WTC11 (cell line): ENCODE data around the gene KIDINS220.

Experiments used
- EMX1 ChIP-seq: fragments of 250-450 bp; sonication (Bioruptor Pico); IDR thresholded peaks from 2 replicates; pipeline ENCODE4 v1.8.0; 2021; ENCODE audit warnings: mild to moderate bottlenecking
- NFYB ChIP-seq: sonication (generic); formaldehyde crosslinking; conservative IDR thresholded peaks from 2 replicates; pipeline ENCODE4 v1.8.0; 2022; ENCODE audit warnings: low read depth, missing genetic modification reagents
- NR2C2 ChIP-seq: sonication (generic); formaldehyde crosslinking; IDR thresholded peaks from 2 replicates; pipeline ENCODE4 v1.8.0; 2022; ENCODE audit warnings: mild to moderate bottlenecking, missing genetic modification reagents
- ZNF138 ChIP-seq: sonication (generic); formaldehyde crosslinking; conservative IDR thresholded peaks from 2 replicates; pipeline ENCODE4 v1.8.1; 2022; ENCODE audit warnings: mild to moderate bottlenecking, moderate library complexity, missing genetic modification reagents
- TF ChIP-seq, protein P1 (sequence below): sonication (generic); formaldehyde crosslinking; IDR thresholded peaks from 2 replicates; pipeline ENCODE4 v1.8.1; 2022; ENCODE audit warnings: mild to moderate bottlenecking, moderate library complexity, missing genetic modification reagents
- TF ChIP-seq, protein P2 (sequence below): fragments of 200-600 bp; IDR thresholded peaks from 2 replicates; pipeline ENCODE4 v1.8.0; 2022; ENCODE audit warnings: antibody characterized with exemption
- TF ChIP-seq, protein P3 (sequence below): sonication (generic); formaldehyde crosslinking; IDR thresholded peaks from 2 replicates; pipeline ENCODE4 v1.8.0; 2022; ENCODE audit warnings: mild to moderate bottlenecking, missing genetic modification reagents

DNA sequence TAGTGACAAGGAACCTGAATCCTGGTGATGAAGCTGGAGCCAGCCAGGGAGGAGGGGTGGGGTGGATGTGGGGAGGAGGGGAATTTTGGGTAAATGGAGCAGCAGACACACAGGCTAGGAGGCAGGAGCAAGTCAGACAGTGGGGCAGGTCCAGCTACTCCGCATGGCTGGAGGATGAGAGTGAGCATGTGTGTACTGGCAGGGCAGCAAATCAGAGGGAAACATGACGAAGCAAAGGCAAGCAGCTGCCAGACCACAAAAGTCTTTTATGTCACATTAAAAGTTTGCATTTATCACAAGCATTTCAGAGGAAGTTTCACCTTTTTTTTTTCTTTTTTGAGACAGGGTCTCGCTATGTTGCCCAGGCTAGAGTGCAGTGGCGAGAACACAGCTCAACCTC lies 11.9 kb upstream of the KIDINS220 start:
- TF ChIP-seq, protein P1, sequence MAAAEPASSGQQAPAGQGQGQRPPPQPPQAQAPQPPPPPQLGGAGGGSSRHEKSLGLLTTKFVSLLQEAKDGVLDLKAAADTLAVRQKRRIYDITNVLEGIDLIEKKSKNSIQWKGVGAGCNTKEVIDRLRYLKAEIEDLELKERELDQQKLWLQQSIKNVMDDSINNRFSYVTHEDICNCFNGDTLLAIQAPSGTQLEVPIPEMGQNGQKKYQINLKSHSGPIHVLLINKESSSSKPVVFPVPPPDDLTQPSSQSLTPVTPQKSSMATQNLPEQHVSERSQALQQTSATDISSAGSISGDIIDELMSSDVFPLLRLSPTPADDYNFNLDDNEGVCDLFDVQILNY (CRISPR knock-in tag): no peak
- TF ChIP-seq ZNF138: no peak
- TF ChIP-seq, protein P2, sequence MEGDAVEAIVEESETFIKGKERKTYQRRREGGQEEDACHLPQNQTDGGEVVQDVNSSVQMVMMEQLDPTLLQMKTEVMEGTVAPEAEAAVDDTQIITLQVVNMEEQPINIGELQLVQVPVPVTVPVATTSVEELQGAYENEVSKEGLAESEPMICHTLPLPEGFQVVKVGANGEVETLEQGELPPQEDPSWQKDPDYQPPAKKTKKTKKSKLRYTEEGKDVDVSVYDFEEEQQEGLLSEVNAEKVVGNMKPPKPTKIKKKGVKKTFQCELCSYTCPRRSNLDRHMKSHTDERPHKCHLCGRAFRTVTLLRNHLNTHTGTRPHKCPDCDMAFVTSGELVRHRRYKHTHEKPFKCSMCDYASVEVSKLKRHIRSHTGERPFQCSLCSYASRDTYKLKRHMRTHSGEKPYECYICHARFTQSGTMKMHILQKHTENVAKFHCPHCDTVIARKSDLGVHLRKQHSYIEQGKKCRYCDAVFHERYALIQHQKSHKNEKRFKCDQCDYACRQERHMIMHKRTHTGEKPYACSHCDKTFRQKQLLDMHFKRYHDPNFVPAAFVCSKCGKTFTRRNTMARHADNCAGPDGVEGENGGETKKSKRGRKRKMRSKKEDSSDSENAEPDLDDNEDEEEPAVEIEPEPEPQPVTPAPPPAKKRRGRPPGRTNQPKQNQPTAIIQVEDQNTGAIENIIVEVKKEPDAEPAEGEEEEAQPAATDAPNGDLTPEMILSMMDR: no peak
- TF ChIP-seq EMX1: no peak
- TF ChIP-seq NFYB (CRISPR knock-in tag): no peak
- TF ChIP-seq NR2C2 (CRISPR knock-in tag): no peak
- TF ChIP-seq, protein P3, sequence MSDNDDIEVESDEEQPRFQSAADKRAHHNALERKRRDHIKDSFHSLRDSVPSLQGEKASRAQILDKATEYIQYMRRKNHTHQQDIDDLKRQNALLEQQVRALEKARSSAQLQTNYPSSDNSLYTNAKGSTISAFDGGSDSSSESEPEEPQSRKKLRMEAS (CRISPR knock-in tag): no peak
